Mononuclear cell (primary cell): ENCODE data around the gene RABGAP1. TPM values are rescaled to one million over a fixed set of nuclear protein-coding genes. Genes with fewer than 3 reads are reported as not detected.

Source experiments
- H3K27me3 ChIP-seq: 2 replicates; pipeline ENCODE4 v1.6.0; 2011; ENCODE audit warnings: low read length, control low read depth; ENCODE audit not compliant: insufficient read depth
- H3K4me1 ChIP-seq: 2 replicates; pipeline ENCODE4 v1.5.1; 2011; ENCODE audit warnings: mild to moderate bottlenecking, low read length, control low read depth; ENCODE audit not compliant: insufficient read depth
- H3K4me3 ChIP-seq: 2 replicates; pipeline ENCODE4 v1.5.1; 2011; ENCODE audit warnings: mild to moderate bottlenecking, low read length, moderate library complexity
- H3K9me3 ChIP-seq: 2 replicates; pipeline ENCODE4 v1.5.1; 2011; ENCODE audit warnings: low read depth, mild to moderate bottlenecking, control low read depth, low read length
- total RNA-seq: library from RNA; depleted of rRNA; stranded (reverse); fragments of >200 nt; gene quantifications from one replicate; pipeline ENCODE4 v1.2.3, GENCODE V29; 2012

Gene RABGAP1
- total RNA-seq, 1 donor = 33.8 TPM

DNA sequence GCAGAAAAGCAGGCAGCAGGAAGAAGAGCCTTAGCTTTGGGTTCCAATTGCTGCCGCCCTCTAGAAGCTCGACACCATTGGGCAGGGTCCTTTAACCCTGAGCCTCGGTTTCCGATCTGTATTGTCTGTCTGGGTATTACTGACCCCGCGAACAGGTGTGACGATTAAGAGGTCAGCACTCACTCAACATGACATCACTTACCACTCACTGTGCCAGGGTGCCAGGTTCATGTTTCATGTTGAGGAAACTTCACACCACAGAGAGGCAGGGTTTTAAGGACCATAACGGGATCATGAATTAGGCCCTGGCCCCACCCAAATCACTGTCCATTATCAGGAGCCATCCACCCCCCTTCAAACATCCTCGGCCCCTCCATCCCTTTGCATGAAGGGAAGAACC, 168.2 kb downstream of the RABGAP1 start:
- H3K4me1 ChIP-seq = no peaks in the 10 kb centered on the region
- H3K27me3 ChIP-seq = no peaks in the 10 kb centered on the region
- H3K9me3 ChIP-seq = no peaks in the 10 kb centered on the region
- H3K4me3 ChIP-seq = no peak overlapping the region

DNA sequence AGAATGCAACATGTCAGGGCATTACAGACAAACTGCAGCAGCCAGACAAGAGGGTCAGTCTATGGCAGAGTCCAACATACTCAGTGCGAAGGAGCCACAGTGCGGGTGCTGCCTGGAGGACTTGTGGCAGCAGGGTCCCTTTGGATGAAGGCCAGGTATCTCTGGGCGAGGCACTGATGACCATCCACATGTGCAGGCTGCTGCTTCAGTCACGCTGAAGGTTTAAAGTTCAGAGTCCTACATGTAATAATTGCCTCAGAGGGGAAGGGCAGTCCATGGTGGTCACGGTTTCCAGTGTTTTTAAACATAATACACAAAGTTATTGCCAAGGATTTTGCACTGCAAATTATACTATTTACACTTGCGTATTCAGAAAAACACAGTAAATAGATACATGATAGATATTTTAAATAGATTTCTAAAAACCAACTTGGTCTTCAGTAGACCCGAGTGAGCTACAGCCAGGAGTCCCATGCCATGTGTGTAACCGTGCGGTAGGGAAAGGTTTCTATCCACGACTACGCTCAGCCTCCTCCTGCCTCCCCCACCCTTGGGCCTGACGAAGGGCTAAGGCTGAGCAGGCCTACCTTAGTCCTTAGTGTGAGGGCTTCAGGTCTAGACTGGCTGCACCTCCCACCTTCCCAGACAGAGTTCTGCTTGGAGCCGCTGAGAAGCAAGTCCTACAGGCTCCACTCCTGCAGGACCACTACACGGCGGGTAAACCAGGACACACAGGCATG, 168.9 kb downstream of the RABGAP1 start:
- H3K9me3 ChIP-seq = no peaks in the 10 kb centered on the region
- H3K4me1 ChIP-seq = no peaks in the 10 kb centered on the region
- no peak overlapping the region for H3K4me3 ChIP-seq
- no peaks in the 10 kb centered on the region for H3K27me3 ChIP-seq

- Histone ChIP-seq H3K4me3 (no peak overlapping the region), H3K9me3 (no peaks in the 10 kb centered on the region), H3K27me3 (no peaks in the 10 kb centered on the region), H3K4me1 (no peaks in the 10 kb centered on the region)
Observed at GRCh38 chr9:123111427-123112014, 170.7 kb downstream of the RABGAP1 start.

DNA sequence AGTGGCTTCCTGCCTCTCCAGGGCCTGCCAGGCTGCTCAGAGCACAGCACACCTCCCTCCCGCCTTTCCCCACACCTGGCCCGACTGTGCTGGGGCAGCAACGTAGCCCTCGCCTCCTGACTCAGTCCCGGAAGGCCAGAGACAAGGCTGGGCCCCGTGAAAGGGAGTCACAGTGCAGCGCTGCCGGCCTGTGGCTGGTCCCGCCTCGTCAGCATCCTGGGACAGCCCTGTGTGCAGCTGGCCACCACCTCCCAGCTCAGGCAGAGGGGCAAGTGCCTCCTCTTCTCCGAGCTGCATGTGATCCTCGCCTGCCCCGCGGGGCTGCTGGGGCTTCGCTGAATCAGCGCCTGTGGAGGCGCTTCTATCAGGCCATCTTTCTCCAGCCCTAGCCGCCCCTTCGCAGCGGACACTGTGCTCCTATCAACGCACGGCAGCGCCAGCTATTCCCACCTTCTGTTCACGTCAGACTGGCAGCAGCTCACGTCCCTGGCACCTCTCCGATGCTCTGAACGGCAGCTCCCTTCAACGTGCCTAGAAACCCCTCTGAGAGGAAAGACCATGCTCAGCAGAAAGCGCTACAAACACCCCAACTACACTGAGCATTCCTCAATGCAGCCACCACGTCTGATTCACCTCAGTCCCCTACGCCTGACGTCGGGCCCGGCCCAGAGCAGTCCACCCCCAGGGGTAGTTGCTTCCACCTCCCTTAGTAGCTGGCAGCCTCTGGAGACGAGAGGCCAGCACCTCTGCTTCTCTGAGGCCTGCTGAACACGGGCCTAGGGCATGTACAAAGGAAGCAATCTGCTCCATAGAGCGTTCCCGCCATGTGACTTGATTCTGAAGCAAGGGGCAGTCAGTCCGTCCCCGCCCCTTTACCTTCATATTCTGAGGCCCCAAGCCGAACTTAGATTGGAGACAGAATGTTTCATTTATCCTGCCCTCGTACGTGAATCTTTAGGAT, 171.5 kb downstream of the RABGAP1 start:
- H3K27me3 ChIP-seq = no peaks in the 10 kb centered on the region
- H3K4me1 ChIP-seq = no peaks in the 10 kb centered on the region
- no peaks in the 10 kb centered on the region for H3K9me3 ChIP-seq
- no peak overlapping the region for H3K4me3 ChIP-seq

DNA sequence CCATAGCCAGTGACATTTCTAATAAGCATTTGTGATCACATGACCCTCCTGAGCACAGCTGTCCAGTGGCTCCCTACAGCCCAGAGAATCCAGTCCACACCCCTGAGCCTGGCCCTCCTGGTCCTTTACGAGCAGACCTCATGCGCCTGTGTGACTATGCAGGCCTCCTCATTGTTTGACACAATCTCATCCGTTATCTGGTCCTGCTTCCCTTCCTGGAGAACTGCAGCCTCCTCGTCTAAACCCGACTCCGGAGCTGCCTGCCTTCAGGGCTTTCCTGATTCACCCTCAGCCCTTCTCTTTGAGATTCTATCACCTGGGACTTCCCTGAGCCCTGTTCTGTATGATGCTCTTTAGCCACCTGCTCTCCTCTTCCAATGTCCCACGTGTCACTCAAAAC, 172.4 kb downstream of the RABGAP1 start:
- Histone ChIP-seq H3K27me3 (no peaks in the 10 kb centered on the region), H3K9me3 (no peaks in the 10 kb centered on the region), H3K4me3 (no peak overlapping the region), H3K4me1 (no peaks in the 10 kb centered on the region)

- H3K9me3 ChIP-seq = no peaks in the 10 kb centered on the region
Observed at GRCh38 chr9:123115146-123115913, 174.5 kb downstream of the RABGAP1 start.

GRCh38 chr9:123116036-123116435, 175.2 kb downstream of the RABGAP1 start:
- no peaks in the 10 kb centered on the region for H3K4me1 ChIP-seq
- H3K9me3 ChIP-seq = no peaks in the 10 kb centered on the region
- no peak overlapping the region for H3K4me3 ChIP-seq
- H3K27me3 ChIP-seq = no peaks in the 10 kb centered on the region

More at GRCh38 chr9:123115146-123115913, 174.5 kb downstream of the RABGAP1 start:
- H3K27me3 ChIP-seq = no peaks in the 10 kb centered on the region
- H3K4me1 ChIP-seq = no peaks in the 10 kb centered on the region
- no peak overlapping the region for H3K4me3 ChIP-seq

- no peak overlapping the region for H3K4me3 ChIP-seq
- no peaks in the 10 kb centered on the region for H3K4me1 ChIP-seq
- no peaks in the 10 kb centered on the region for H3K9me3 ChIP-seq
- no peaks in the 10 kb centered on the region for H3K27me3 ChIP-seq
Observed at GRCh38 chr9:123119566-123119965, 178.7 kb downstream of the RABGAP1 start.

GRCh38 chr9:123120131-123120530, 179.3 kb downstream of the RABGAP1 start:
- H3K9me3 ChIP-seq = no peaks in the 10 kb centered on the region
- no peaks in the 10 kb centered on the region for H3K27me3 ChIP-seq
- no peak overlapping the region for H3K4me3 ChIP-seq
- H3K4me1 ChIP-seq = no peaks in the 10 kb centered on the region

DNA sequence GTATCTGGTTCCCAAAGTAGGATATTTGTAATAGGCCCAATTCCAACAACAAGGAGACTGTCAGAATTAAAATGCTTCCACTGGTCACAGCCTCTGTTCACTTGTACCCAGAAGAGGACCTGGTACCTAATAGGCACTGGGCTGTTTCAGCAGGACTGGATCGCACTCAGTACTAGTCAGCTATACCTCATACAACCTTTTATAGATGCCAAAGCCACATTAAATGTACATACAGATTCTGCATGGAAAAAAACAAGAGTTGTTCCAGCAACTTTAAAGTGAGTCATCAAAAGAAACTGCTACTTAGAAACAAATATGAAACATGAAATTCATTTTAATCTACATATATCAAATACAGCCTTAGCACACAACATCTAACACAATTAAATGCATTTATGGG, 180.1 kb downstream of the RABGAP1 start:
- Histone ChIP-seq H3K4me1 (no peaks in the 10 kb centered on the region), H3K9me3 (no peaks in the 10 kb centered on the region), H3K4me3 (no peak overlapping the region), H3K27me3 (no peaks in the 10 kb centered on the region)

DNA sequence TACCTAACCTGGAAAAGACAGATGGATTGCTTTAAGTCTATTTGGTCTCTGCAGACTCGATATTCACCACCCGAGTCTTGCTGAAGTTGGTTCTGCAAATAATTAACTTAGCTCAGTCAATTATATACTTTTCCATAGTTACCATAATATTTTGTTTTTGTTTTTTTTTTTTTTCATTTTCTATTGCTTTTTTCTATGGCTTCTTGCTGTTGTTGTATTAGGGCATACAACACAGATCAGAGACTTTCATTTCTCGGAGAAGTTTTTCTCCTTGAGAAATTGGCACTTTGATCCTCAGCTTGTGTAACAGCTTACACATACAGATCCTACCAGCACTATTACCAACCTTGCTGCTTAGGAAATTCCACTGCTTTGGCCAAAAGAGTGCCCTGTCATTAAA, 180.6 kb downstream of the RABGAP1 start:
- H3K27me3 ChIP-seq = no peaks in the 10 kb centered on the region
- no peaks in the 10 kb centered on the region for H3K4me1 ChIP-seq
- H3K9me3 ChIP-seq = no peaks in the 10 kb centered on the region
- no peak overlapping the region for H3K4me3 ChIP-seq

GRCh38 chr9:123127512-123128075, 186.8 kb downstream of the RABGAP1 start:
- Histone ChIP-seq H3K9me3 (no peaks in the 10 kb centered on the region), H3K27me3 (no peaks in the 10 kb centered on the region), H3K4me1 (peaks cover 3% of the 10 kb centered on the region), H3K4me3 (no peak overlapping the region)

- no peak overlapping the region for H3K4me3 ChIP-seq
- no peaks in the 10 kb centered on the region for H3K27me3 ChIP-seq
- no peaks in the 10 kb centered on the region for H3K9me3 ChIP-seq
- peaks cover 3% of the 10 kb centered on the region for H3K4me1 ChIP-seq
Observed at GRCh38 chr9:123128591-123128990, 187.8 kb downstream of the RABGAP1 start.

DNA sequence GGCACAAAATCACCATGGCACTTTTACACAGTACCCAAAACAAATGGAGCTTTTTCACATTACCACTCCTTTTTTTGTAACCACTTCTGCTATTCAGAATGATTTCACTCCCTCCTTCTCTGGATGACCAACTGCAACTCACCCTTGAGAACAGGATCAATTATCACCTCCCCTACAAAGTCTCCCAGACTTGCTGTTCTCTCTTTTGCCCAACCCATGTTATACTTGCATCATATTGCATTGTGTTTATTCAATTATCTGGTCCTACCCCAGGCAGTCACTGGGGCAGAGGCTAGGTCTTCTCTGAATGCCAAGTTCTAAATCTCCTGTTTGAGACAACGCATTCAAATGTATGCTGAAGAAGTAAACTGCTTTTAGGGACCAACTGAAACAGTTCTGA, 188.6 kb downstream of the RABGAP1 start:
- no peak overlapping the region for H3K4me3 ChIP-seq
- H3K9me3 ChIP-seq = no peaks in the 10 kb centered on the region
- H3K27me3 ChIP-seq = no peaks in the 10 kb centered on the region
- peaks cover 3% of the 10 kb centered on the region for H3K4me1 ChIP-seq
